ENCODE data around the gene GNA14. TPM values are rescaled to one million over a fixed set of nuclear protein-coding genes. Genes with fewer than 3 reads are reported as not detected.

The GNA14 gene
- total RNA-seq, 2 donors from 2014 or later = 0.62 to 8.0 TPM

DNA sequence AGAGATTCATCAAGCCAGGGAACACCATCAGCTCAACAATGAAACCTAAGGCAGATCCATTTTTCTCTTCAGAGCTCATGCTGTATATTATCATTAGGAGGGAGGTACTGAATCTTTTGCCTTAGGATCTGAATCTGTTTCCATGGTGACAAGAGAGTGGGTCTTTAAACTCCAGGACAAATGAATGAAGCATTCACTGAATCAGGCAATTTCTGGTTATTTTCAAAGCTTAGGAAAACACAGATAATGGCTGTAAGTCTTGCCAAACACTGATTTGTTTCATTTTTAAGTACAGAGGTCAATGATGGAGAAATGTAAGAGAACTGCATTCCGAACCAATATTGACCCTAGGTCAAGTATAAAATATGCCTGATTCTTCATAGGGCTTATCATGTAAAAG lies 84.9 kb downstream of the GNA14 start:
- no peaks in the 10 kb centered on the region for H3K9me3 ChIP-seq (ENCODE audit: control insufficient read depth, low read length)
- H3K27ac ChIP-seq (ENCODE audit: low read depth, low read length) = no peak overlapping the region
- no peak for DNase-seq
- no peaks in the 10 kb centered on the region for H3K36me3 Mint-ChIP-seq (ENCODE audit: low read depth)
- H3K4me3 ChIP-seq (ENCODE audit: low read length) = no peak overlapping the region
- no peak overlapping the region for H3K9ac ChIP-seq (ENCODE audit: extremely low read depth, low read length, poor library complexity, severe bottlenecking)
- peaks cover 16% of the 10 kb centered on the region for H3K4me1 Mint-ChIP-seq
- TF ChIP-seq, protein P1, sequence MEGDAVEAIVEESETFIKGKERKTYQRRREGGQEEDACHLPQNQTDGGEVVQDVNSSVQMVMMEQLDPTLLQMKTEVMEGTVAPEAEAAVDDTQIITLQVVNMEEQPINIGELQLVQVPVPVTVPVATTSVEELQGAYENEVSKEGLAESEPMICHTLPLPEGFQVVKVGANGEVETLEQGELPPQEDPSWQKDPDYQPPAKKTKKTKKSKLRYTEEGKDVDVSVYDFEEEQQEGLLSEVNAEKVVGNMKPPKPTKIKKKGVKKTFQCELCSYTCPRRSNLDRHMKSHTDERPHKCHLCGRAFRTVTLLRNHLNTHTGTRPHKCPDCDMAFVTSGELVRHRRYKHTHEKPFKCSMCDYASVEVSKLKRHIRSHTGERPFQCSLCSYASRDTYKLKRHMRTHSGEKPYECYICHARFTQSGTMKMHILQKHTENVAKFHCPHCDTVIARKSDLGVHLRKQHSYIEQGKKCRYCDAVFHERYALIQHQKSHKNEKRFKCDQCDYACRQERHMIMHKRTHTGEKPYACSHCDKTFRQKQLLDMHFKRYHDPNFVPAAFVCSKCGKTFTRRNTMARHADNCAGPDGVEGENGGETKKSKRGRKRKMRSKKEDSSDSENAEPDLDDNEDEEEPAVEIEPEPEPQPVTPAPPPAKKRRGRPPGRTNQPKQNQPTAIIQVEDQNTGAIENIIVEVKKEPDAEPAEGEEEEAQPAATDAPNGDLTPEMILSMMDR (conservative IDR thresholded peaks at IDR 0.05) = no peak
- peaks cover 15% of the 10 kb centered on the region for H3K27me3 ChIP-seq (ENCODE audit: control insufficient read depth, insufficient read depth, low read length, poor library complexity, severe bottlenecking)
- H3K27ac Mint-ChIP-seq = no peak overlapping the region
- H3K4me1 ChIP-seq (ENCODE audit: control insufficient read depth, insufficient read depth, low read length) = no peaks in the 10 kb centered on the region
- 88% methylated on average over 1 of the region's 1 CpG for WGBS, 2 experiments (ENCODE audit: insufficient coverage in 1 of 2, insufficient read length in 1 of 2)
- no peaks in the 10 kb centered on the region for H3K36me3 ChIP-seq (ENCODE audit: control insufficient read depth, insufficient read depth, low read length)
- no peaks in the 10 kb centered on the region for H3K9me3 Mint-ChIP-seq
- no peak overlapping the region for H3K4me3 Mint-ChIP-seq
- H3K27me3 Mint-ChIP-seq (ENCODE audit: insufficient read depth) = peaks cover 2% of the 10 kb centered on the region

DNA sequence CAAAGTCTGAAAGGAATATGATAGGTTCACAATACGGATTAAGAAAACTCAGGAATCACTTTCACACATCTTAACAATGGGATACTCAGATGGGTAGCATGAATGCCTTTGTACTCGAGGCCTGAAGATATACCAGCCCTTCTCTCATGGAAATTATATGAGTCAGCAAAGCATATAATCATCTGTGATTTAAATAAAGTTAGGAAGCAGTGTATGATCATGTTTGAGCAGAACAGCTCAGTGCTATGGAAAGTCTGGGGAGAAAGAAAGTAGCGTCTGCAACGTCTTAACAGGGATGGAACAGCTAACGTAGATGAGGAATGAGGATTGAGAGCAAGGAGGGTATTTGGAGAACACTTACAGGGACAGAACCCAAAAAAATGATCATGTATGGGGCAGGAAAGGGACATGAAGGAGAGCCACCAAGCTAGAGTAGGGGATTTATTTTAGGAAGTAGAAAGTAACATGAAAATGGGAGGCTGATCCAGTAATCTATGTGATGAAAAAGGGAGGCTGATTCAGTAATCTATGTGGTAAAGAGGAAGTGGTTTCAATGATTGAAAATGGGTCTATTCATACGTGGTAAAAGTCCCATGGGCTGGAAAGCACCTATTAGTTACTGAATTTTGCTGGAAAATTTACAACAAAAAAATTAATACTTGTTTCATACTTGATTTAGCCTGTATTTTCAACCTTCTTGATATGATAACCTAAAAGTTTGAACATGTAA lies 85.9 kb downstream of the GNA14 start:
- Histone ChIP-seq H3K27me3 (ENCODE audit: control insufficient read depth, insufficient read depth, low read length, poor library complexity, severe bottlenecking) (peaks cover 15% of the 10 kb centered on the region), H3K9ac (ENCODE audit: extremely low read depth, low read length, poor library complexity, severe bottlenecking) (no peak overlapping the region)
- TF ChIP-seq, protein P1 (conservative IDR thresholded peaks at IDR 0.05) = no peak

DNA sequence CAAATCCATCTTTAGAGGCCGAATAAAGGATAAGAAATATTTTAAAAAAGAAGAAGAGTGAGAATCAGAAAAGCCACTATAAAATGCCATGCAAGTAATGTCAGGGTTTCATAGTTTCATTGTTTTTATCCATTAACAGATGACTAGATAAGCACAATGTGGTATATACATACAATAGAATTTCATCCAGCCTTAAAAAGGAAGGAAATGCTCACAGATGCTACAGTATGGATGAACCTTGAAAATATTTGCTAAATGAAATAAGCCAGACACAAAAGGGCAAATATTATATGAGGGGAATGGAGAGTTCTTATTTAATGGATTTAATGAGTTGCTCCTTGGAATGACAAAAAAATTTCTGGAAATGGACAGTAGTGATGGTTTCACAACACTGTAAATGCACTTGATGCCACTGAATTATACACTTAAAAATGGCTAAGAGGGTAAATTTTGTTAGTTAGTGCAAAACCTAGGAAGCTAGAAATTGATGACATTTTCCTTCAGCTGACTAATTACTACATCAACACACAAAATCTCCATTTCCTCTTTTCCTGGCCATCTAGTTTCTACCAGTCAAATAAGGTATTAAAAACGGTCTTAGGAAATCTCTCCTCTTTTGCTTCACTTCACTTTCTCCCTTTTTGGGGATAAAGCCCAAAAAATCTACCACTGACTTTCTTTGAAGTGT lies 86.6 kb downstream of the GNA14 start:
- Histone ChIP-seq H3K4me3 (ENCODE audit: low read length) (no peak overlapping the region), H3K4me1 (ENCODE audit: control insufficient read depth, insufficient read depth, low read length) (no peaks in the 10 kb centered on the region), H3K27ac (ENCODE audit: low read depth, low read length) (no peak overlapping the region), H3K9me3 (ENCODE audit: control insufficient read depth, low read length) (no peaks in the 10 kb centered on the region), H3K36me3 (ENCODE audit: control insufficient read depth, insufficient read depth, low read length) (no peaks in the 10 kb centered on the region), H3K27me3 (ENCODE audit: control insufficient read depth, insufficient read depth, low read length, poor library complexity, severe bottlenecking) (peaks cover 15% of the 10 kb centered on the region), H3K9ac (ENCODE audit: extremely low read depth, low read length, poor library complexity, severe bottlenecking) (no peak overlapping the region)
- TF ChIP-seq, protein P1 (conservative IDR thresholded peaks at IDR 0.05) = no peak
- no peak for DNase-seq
- Mint-ChIP-seq H3K27me3 (ENCODE audit: insufficient read depth) (peaks cover 2% of the 10 kb centered on the region), H3K4me1 (peaks cover 16% of the 10 kb centered on the region), H3K27ac (no peak overlapping the region), H3K4me3 (no peak overlapping the region), H3K9me3 (no peaks in the 10 kb centered on the region), H3K36me3 (ENCODE audit: low read depth) (no peaks in the 10 kb centered on the region)
- 75% methylated on average over 1 of the region's 2 CpGs; no CpG with 5 or more reads in 1 of the 2 experiments for WGBS, 2 experiments (ENCODE audit: insufficient coverage in 1 of 2, insufficient read length in 1 of 2)

More for the DNA sequence above, 85.9 kb downstream of the GNA14 start:
- Mint-ChIP-seq H3K27ac (no peak overlapping the region), H3K27me3 (ENCODE audit: insufficient read depth) (peaks cover 2% of the 10 kb centered on the region), H3K36me3 (ENCODE audit: low read depth) (no peaks in the 10 kb centered on the region), H3K4me3 (no peak overlapping the region), H3K9me3 (no peaks in the 10 kb centered on the region), H3K4me1 (peaks cover 16% of the 10 kb centered on the region)
- DNase-seq = no peak
- Histone ChIP-seq H3K36me3 (ENCODE audit: control insufficient read depth, insufficient read depth, low read length) (no peaks in the 10 kb centered on the region), H3K27ac (ENCODE audit: low read depth, low read length) (no peak overlapping the region), H3K9me3 (ENCODE audit: control insufficient read depth, low read length) (no peaks in the 10 kb centered on the region), H3K4me3 (ENCODE audit: low read length) (no peak overlapping the region), H3K4me1 (ENCODE audit: control insufficient read depth, insufficient read depth, low read length) (no peaks in the 10 kb centered on the region)
- 81 to 84% methylated on average over 4 to 6 of the region's 6 CpGs for WGBS, 2 experiments (ENCODE audit: insufficient coverage in 1 of 2, insufficient read length in 1 of 2)
